Neural cell (in vitro differentiated cells): ENCODE results near the gene PANX2. TPM values are rescaled to one million over a fixed set of nuclear protein-coding genes. Genes with fewer than 3 reads are reported as not detected.

Experiments used
- H2AFZ ChIP-seq: fragments of 200-600, 300-800 bp; sonication (generic), shearing (Covaris generic); 2 replicates; pipeline ENCODE4 v1.6.0; 2014; ENCODE audit warnings: low read depth, mild to moderate bottlenecking, antibody characterized with exemption, low read length, moderate library complexity
- H3F3A ChIP-seq: fragments of 200-600 bp; shearing (Covaris generic); 2 replicates; pipeline ENCODE4 v1.6.1; 2016; ENCODE audit warnings: mild to moderate bottlenecking, moderate library complexity, mixed read lengths, antibody characterized with exemption, low read length; ENCODE audit not compliant: insufficient read depth, poor library complexity, severe bottlenecking
- H3K27ac ChIP-seq: fragments of 200-600, 300-800 bp; sonication (generic), shearing (Covaris generic); 2 replicates; pipeline ENCODE4 v1.5.1; 2014; ENCODE audit warnings: mild to moderate bottlenecking, low read length, moderate library complexity
- H3K27me3 ChIP-seq: fragments of 300-800, 200-600 bp; sonication (generic), shearing (Covaris generic); 2 replicates; pipeline ENCODE4 v1.6.0; 2014; ENCODE audit warnings: mild to moderate bottlenecking, low read depth, low read length, moderate library complexity; ENCODE audit not compliant: insufficient read depth
- H3K36me3 ChIP-seq: fragments of 300-800, 200-600 bp; sonication (generic), shearing (Covaris generic); 2 replicates; pipeline ENCODE4 v1.5.1; 2014; ENCODE audit warnings: mild to moderate bottlenecking, antibody characterized with exemption, low read length, moderate library complexity; ENCODE audit not compliant: insufficient read depth
- H3K4me2 ChIP-seq: fragments of 300-800, 200-600 bp; sonication (generic), shearing (Covaris generic); 2 replicates; pipeline ENCODE4 v1.6.0; 2014; ENCODE audit warnings: mild to moderate bottlenecking, low read length
- H3K4me3 ChIP-seq: fragments of 300-800, 200-600 bp; sonication (generic), shearing (Covaris generic); 2 replicates; pipeline ENCODE4 v1.5.1; 2014; ENCODE audit warnings: mild to moderate bottlenecking, low read length, moderate library complexity
- H3K79me2 ChIP-seq: fragments of 200-600 bp; shearing (Covaris generic); replicated peaks from 2 replicates; pipeline ENCODE4 v1.6.0; 2014; ENCODE audit warnings: mild to moderate bottlenecking, low read length, moderate library complexity; ENCODE audit not compliant: insufficient read depth
- H3K9ac ChIP-seq: fragments of 300-800, 200-600 bp; sonication (generic), shearing (Covaris generic); 2 replicates; pipeline ENCODE4 v1.6.1; 2016; ENCODE audit warnings: mild to moderate bottlenecking, low read length, mixed read lengths
- H3K9me2 ChIP-seq: fragments of 200-600 bp; shearing (Covaris generic); 2 replicates; pipeline ENCODE4 v1.6.1; 2016; ENCODE audit warnings: mild to moderate bottlenecking, low read length, mixed read lengths; ENCODE audit not compliant: insufficient read depth
- H3K9me3 ChIP-seq: fragments of 200-600, 300-800 bp; sonication (generic), shearing (Covaris generic); 2 replicates; pipeline ENCODE4 v1.6.1; 2016; ENCODE audit warnings: mild to moderate bottlenecking, mixed run types, low read length, moderate library complexity, mixed read lengths
- H4K20me1 ChIP-seq: fragments of 200-600 bp; shearing (Covaris generic); 2 replicates; pipeline ENCODE4 v1.6.1; 2016; ENCODE audit warnings: mild to moderate bottlenecking, mixed run types; ENCODE audit not compliant: insufficient read depth
- EP300 ChIP-seq: fragments of 450-650 bp; conservative IDR thresholded peaks from 2 replicates; pipeline ENCODE4 v1.6.1; 2014; ENCODE audit warnings: antibody characterized with exemption, mild to moderate bottlenecking, moderate library complexity; ENCODE audit not compliant: poor library complexity, severe bottlenecking
- EZH2 ChIP-seq: fragments of 200-600, 300-800 bp; shearing (Covaris generic), sonication (generic); IDR thresholded peaks from 2 replicates; pipeline ENCODE4 v1.6.1; 2014; ENCODE audit warnings: antibody characterized with exemption, low read length, borderline replicate concordance, mild to moderate bottlenecking; ENCODE audit not compliant: insufficient read depth, poor library complexity, severe bottlenecking
- MXI1 ChIP-seq: fragments of 450-650 bp; conservative IDR thresholded peaks from 2 replicates; pipeline ENCODE4 v1.6.1; 2014; ENCODE audit warnings: antibody characterized with exemption, mild to moderate bottlenecking; ENCODE audit not compliant: poor library complexity, severe bottlenecking
- POLR2AphosphoS5 ChIP-seq: IDR thresholded peaks from 2 replicates; pipeline ENCODE4 v1.6.1; 2012
- RAD21 ChIP-seq: fragments of 450-650 bp; conservative IDR thresholded peaks from 2 replicates; pipeline ENCODE4 v1.6.1; 2014; ENCODE audit warnings: antibody characterized with exemption, mild to moderate bottlenecking, moderate library complexity
- SMC3 ChIP-seq: fragments of 450-650 bp; conservative IDR thresholded peaks from 2 replicates; pipeline ENCODE4 v1.6.1; 2014; ENCODE audit warnings: antibody characterized with exemption, mild to moderate bottlenecking, moderate library complexity; ENCODE audit not compliant: poor library complexity
- TAF1 ChIP-seq: IDR thresholded peaks from 2 replicates; pipeline ENCODE4 v1.6.1; 2012; ENCODE audit warnings: low read depth
- polyA plus RNA-seq: library from polyadenylated mRNA; depleted of rRNA; stranded (reverse); fragments of >200 nt; gene quantifications from 2 replicates; pipeline ENCODE4 v1.2.3, GENCODE V29; 2014
- TF ChIP-seq, protein P1 (sequence below): fragments of 450-650 bp; IDR thresholded peaks from 2 replicates; pipeline ENCODE4 v1.5.1; 2014; ENCODE audit warnings: antibody characterized with exemption, mild to moderate bottlenecking, moderate library complexity; ENCODE audit not compliant: poor library complexity, severe bottlenecking
- TF ChIP-seq, protein P2 (sequence below): IDR thresholded peaks from 2 replicates; pipeline ENCODE4 v1.6.1; 2012; ENCODE audit warnings: borderline replicate concordance

PANX2 gene
- polyA plus RNA-seq, 1 donor from 2014 or later, result 3.4 TPM

DNA sequence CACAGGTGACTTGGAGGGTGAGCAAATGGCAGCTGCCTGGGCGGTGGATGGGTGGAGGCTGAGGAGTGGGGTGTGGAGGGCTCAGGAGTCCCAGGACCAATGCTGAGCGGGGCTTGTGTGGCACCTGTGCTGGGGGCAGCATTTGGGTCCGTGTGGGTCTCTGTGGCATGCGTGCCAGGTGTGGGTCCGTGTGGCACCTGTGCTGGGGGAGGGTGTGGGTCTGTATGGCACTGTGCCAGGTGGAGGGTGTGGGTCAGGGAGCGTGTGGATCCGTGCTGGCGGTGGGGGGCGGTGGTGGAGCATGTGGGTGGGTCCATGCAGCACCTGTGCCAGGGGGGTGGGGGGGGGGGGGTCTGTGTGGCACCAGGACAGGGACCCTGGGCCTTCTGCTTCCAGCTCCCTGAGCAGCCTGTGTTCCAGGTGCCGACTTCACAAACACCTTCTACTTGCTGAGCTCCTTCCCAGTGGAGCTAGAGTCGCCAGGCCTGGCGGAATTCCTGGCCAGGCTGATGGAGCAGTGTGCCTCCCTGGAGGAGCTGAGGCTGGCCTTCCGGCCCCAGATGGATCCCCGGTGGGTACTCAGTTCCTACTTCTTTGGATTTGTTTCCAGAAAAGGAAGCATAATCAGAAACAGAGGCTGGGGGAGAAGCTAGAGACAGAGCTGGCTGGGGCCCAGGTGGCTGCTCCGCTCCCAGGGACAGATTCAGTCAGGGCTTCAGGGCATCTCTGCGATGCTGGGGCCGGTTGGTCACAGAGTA, 44.9 kb downstream of the PANX2 start:
- H4K20me1 ChIP-seq, result no peaks in the 10 kb centered on the region
- H3K4me3 ChIP-seq, result no peak overlapping the region
- no peaks in the 10 kb centered on the region for H3K9me2 ChIP-seq
- H3K9me3 ChIP-seq, result no peaks in the 10 kb centered on the region
- H3K79me2 ChIP-seq, result no peaks in the 10 kb centered on the region
- no peaks in the 10 kb centered on the region for H3K27me3 ChIP-seq
- no peaks in the 10 kb centered on the region for H3K36me3 ChIP-seq
- H3K27ac ChIP-seq, result no peak overlapping the region
- no peak overlapping the region for H3K4me2 ChIP-seq
- no peak overlapping the region for H2AFZ ChIP-seq
- no peak overlapping the region for H3K9ac ChIP-seq
- TF ChIP-seq EZH2 (no peak), RAD21 (no peak)
- no peaks in the 10 kb centered on the region for H3F3A ChIP-seq

DNA sequence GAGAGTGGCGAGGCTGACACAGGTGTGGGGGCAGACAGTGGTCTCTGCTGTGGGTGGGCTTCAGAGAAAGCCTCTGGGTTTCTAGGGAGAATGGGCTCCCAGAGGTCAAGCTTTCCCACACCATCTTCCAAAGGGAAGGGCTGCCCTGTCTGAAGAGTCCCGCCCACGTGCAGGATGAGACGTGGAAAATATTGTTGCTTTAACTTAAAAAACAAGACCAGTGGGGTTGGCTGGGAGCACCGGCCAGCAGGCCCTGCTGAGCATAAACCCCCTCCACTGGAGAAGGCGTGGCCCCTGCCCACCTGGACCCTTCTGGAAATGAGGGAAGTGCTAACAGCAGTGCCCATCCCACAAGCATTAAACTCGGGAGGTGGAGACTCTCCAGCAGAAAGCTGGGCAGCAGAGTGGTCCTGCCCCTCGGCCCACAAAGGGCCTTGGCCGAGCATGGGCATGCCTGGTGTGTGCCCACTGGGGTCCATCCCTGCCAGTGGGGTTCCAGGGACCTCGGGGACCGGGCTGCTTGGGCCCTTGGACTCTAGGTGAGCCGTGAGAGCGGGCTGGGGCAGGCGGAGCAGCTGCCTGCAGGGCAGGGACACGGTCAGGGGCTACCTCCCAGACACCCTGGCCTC, 45.6 kb downstream of the PANX2 start:
- no peaks in the 10 kb centered on the region for H3K36me3 ChIP-seq

DNA sequence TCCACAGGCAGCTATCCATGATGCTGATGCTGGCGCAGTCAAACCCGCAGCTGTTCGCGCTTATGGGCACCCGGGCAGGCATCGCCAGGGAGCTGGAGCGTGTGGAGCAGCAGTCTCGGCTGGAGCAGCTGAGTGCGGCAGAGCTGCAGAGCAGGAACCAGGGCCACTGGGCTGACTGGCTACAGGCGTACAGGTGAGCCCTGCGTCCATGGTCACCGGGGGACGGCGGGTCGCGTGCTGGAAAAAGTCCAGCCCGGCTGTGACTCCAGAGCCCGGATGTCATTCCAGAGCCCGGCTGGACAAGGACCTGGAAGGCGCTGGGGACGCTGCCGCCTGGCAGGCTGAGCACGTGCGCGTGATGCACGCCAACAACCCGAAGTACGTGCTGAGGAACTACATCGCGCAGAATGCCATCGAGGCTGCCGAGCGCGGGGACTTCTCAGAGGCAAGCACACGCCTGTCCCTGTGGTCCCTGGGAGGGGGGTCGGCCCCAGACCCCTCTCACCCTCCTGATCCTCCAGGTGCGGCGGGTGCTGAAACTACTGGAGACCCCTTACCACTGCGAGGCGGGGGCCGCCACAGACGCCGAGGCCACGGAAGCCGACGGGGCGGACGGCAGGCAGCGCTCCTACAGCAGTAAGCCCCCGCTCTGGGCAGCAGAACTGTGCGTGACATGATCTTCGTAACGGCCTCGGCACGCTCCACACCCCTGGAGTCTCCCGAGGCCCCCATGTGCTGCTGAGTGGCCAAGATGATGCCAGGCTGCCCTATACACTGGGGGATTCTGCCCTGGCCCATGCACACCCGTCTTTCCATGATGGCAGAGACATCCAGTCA, 46.4 kb downstream of the PANX2 start:
- H3K9me3 ChIP-seq, result no peaks in the 10 kb centered on the region
- no peaks in the 10 kb centered on the region for H3K9me2 ChIP-seq
- TF ChIP-seq RAD21, result no peak
- TF ChIP-seq POLR2AphosphoS5, result no peak
- TF ChIP-seq, protein P1, sequence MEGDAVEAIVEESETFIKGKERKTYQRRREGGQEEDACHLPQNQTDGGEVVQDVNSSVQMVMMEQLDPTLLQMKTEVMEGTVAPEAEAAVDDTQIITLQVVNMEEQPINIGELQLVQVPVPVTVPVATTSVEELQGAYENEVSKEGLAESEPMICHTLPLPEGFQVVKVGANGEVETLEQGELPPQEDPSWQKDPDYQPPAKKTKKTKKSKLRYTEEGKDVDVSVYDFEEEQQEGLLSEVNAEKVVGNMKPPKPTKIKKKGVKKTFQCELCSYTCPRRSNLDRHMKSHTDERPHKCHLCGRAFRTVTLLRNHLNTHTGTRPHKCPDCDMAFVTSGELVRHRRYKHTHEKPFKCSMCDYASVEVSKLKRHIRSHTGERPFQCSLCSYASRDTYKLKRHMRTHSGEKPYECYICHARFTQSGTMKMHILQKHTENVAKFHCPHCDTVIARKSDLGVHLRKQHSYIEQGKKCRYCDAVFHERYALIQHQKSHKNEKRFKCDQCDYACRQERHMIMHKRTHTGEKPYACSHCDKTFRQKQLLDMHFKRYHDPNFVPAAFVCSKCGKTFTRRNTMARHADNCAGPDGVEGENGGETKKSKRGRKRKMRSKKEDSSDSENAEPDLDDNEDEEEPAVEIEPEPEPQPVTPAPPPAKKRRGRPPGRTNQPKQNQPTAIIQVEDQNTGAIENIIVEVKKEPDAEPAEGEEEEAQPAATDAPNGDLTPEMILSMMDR, result no peak
- TF ChIP-seq EP300, result no peak
- TF ChIP-seq EZH2, result no peak
- TF ChIP-seq MXI1, result no peak
- TF ChIP-seq, protein P2, sequence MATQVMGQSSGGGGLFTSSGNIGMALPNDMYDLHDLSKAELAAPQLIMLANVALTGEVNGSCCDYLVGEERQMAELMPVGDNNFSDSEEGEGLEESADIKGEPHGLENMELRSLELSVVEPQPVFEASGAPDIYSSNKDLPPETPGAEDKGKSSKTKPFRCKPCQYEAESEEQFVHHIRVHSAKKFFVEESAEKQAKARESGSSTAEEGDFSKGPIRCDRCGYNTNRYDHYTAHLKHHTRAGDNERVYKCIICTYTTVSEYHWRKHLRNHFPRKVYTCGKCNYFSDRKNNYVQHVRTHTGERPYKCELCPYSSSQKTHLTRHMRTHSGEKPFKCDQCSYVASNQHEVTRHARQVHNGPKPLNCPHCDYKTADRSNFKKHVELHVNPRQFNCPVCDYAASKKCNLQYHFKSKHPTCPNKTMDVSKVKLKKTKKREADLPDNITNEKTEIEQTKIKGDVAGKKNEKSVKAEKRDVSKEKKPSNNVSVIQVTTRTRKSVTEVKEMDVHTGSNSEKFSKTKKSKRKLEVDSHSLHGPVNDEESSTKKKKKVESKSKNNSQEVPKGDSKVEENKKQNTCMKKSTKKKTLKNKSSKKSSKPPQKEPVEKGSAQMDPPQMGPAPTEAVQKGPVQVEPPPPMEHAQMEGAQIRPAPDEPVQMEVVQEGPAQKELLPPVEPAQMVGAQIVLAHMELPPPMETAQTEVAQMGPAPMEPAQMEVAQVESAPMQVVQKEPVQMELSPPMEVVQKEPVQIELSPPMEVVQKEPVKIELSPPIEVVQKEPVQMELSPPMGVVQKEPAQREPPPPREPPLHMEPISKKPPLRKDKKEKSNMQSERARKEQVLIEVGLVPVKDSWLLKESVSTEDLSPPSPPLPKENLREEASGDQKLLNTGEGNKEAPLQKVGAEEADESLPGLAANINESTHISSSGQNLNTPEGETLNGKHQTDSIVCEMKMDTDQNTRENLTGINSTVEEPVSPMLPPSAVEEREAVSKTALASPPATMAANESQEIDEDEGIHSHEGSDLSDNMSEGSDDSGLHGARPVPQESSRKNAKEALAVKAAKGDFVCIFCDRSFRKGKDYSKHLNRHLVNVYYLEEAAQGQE, result no peak
- TF ChIP-seq TAF1, result no peak
- TF ChIP-seq SMC3, result no peak
- H4K20me1 ChIP-seq, result no peaks in the 10 kb centered on the region
- H3K4me3 ChIP-seq, result no peak overlapping the region
- no peak overlapping the region for H3K4me2 ChIP-seq
- H2AFZ ChIP-seq, result no peak overlapping the region
- H3K27ac ChIP-seq, result no peak overlapping the region
- no peaks in the 10 kb centered on the region for H3F3A ChIP-seq
- H3K27me3 ChIP-seq, result no peaks in the 10 kb centered on the region
- no peak overlapping the region for H3K9ac ChIP-seq
- H3K79me2 ChIP-seq, result no peaks in the 10 kb centered on the region
- H3K36me3 ChIP-seq, result no peaks in the 10 kb centered on the region

More for the DNA sequence above, 45.6 kb downstream of the PANX2 start:
- no peak for TF ChIP-seq MXI1
- no peaks in the 10 kb centered on the region for H3K27me3 ChIP-seq
- no peaks in the 10 kb centered on the region for H3K9me2 ChIP-seq
- H3K4me2 ChIP-seq, result no peak overlapping the region
- no peaks in the 10 kb centered on the region for H4K20me1 ChIP-seq
- H3K9me3 ChIP-seq, result no peaks in the 10 kb centered on the region
- no peaks in the 10 kb centered on the region for H3F3A ChIP-seq
- no peak overlapping the region for H2AFZ ChIP-seq
- no peak overlapping the region for H3K4me3 ChIP-seq
- no peaks in the 10 kb centered on the region for H3K79me2 ChIP-seq
- H3K9ac ChIP-seq, result no peak overlapping the region
- no peak overlapping the region for H3K27ac ChIP-seq
